Measurements from ENCODE around the gene SLC13A4.

SLC13A4 gene

DNA sequence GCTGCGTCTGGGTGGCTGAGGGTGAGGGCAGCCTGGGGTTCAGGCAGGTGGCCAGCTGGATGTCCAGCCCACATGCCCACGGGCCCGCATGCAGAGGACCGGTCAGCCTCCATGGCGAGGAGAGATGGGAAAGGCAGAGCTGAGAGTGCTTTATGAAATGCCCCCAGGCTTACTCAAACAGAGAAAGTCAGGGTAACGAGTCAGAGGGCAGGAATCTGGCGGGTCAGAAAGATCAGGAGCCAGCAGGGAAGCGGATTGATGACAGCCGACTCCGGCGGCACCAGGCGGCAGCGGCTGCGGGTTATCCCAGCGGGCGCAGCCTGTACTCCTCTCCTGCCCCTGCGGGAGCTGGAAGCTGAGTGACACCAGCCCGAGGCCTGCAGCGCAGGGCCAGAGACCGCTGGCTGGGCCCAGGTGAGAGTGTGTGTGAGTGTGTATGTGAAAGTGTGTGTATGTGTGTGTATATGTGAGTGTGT lies 13.4 kb downstream of the SLC13A4 start:
- H3K4me3 ChIP-seq (ENCODE audit: low read depth, low read length): no peak overlapping the region
- no peaks in the 10 kb centered on the region; the same call in none of the 2 replicates for H3K4me1 ChIP-seq
- no peaks in the 10 kb centered on the region for H3K9me3 ChIP-seq
- no peaks in the 10 kb centered on the region for H3K36me3 ChIP-seq
- no peaks in the 10 kb centered on the region for H3K27me3 ChIP-seq
- TF ChIP-seq, protein P1, sequence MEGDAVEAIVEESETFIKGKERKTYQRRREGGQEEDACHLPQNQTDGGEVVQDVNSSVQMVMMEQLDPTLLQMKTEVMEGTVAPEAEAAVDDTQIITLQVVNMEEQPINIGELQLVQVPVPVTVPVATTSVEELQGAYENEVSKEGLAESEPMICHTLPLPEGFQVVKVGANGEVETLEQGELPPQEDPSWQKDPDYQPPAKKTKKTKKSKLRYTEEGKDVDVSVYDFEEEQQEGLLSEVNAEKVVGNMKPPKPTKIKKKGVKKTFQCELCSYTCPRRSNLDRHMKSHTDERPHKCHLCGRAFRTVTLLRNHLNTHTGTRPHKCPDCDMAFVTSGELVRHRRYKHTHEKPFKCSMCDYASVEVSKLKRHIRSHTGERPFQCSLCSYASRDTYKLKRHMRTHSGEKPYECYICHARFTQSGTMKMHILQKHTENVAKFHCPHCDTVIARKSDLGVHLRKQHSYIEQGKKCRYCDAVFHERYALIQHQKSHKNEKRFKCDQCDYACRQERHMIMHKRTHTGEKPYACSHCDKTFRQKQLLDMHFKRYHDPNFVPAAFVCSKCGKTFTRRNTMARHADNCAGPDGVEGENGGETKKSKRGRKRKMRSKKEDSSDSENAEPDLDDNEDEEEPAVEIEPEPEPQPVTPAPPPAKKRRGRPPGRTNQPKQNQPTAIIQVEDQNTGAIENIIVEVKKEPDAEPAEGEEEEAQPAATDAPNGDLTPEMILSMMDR (IDR thresholded peaks at IDR 0.05; ENCODE audit: low read depth, low read length): no peak
- DNase-seq: peak; percentile 41

- no peak overlapping the region for H3K4me3 ChIP-seq (ENCODE audit: low read depth, low read length)
- TF ChIP-seq, protein P1 (IDR thresholded peaks at IDR 0.05; ENCODE audit: low read depth, low read length): no peak
Observed at GRCh38 chr7:135713836-135714470, 14.0 kb downstream of the SLC13A4 start.

DNA sequence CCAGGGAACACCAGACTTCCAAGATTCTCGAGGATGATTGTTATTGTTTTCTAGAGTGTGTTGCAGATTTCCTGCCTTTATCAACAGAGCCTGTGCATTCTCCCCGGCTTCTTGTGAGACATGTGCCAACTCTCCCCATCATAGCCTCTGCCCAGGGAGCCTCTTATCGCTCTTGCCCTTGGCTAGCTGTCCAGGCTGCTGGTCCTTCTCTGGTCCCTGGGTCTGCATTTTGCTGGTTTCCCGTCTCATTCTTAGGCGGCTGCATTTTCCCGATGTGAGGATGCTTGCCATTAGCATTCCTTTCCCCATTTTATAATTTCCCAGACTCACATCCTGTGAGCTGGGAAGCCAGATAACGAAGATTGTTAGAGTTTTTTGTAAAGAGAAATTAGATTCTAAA lies 15.2 kb downstream of the SLC13A4 start:
- no peak for DNase-seq
- Histone ChIP-seq H3K36me3 (no peaks in the 10 kb centered on the region), H3K4me1 (no peaks in the 10 kb centered on the region; the same call in none of the 2 replicates), H3K27me3 (no peaks in the 10 kb centered on the region), H3K4me3 (ENCODE audit: low read depth, low read length) (no peak overlapping the region; the same call in 1 of the 2 replicates), H3K9me3 (no peaks in the 10 kb centered on the region)
- TF ChIP-seq, protein P1 (IDR thresholded peaks at IDR 0.05; ENCODE audit: low read depth, low read length): no peak

More at GRCh38 chr7:135713836-135714470, 14.0 kb downstream of the SLC13A4 start:
- H3K36me3 ChIP-seq: no peaks in the 10 kb centered on the region
- no peaks in the 10 kb centered on the region for H3K9me3 ChIP-seq
- no peaks in the 10 kb centered on the region; the same call in none of the 2 replicates for H3K4me1 ChIP-seq
- no peaks in the 10 kb centered on the region for H3K27me3 ChIP-seq
- DNase-seq: no peak

DNA sequence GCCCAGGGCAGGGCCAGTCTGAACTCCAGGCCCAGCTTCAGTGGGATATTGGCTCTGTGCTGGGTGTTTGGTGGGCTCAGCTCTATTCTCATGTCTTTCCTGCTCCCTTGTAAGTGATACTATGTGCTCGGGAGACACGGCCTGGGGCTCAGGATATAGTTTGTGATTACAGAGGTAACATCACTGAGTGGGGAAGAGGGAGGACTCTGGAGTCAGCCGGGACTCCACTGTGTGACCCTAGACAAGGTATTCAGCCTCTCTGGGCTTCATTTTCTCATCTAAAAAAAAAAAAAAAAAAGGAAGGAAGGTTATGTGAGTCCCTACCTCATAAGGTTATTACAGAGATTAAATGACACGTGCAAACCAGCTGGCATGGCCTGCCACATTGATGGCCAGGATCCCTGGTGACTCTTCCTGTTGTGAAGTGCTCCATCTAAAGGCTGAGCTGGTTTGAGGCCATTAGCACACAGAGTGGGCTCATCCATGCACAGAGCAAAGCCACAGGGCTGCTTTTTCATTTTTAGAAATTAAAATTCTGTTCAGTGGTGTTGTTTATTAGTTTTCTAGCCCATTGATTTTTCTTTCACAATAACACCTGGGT lies 15.7 kb downstream of the SLC13A4 start:
- DNase-seq: peak; percentile 50
- no peaks in the 10 kb centered on the region for H3K27me3 ChIP-seq
- H3K36me3 ChIP-seq: no peaks in the 10 kb centered on the region
- H3K4me1 ChIP-seq: no peaks in the 10 kb centered on the region; the same call in none of the 2 replicates
- no peak overlapping the region for H3K4me3 ChIP-seq (ENCODE audit: low read depth, low read length)
- TF ChIP-seq, protein P1 (IDR thresholded peaks at IDR 0.05; ENCODE audit: low read depth, low read length): peak; percentile 17; the same call in 1 of the 2 replicates
- H3K9me3 ChIP-seq: no peaks in the 10 kb centered on the region

DNA sequence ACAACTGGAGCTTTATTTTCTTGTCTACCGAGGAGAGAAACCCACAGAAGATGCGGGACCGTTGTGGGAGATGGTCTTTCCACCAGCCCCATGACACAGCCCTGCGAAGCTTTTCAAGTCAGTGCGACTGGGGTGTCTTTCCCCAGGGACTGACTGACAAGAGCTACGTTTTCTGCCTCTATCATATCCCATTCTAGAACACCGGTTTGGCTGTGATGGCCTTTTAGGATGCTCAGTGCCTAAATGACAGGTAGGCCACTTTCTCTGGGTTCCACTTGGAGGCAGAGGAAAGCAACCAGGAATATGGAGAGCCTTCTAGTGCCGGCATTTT lies 16.9 kb downstream of the SLC13A4 start:
- Histone ChIP-seq H3K36me3 (no peaks in the 10 kb centered on the region), H3K27me3 (no peaks in the 10 kb centered on the region), H3K9me3 (no peaks in the 10 kb centered on the region), H3K4me1 (no peaks in the 10 kb centered on the region; the same call in 1 of the 2 replicates), H3K4me3 (ENCODE audit: low read depth, low read length) (no peak overlapping the region)
- DNase-seq: no peak
- TF ChIP-seq, protein P1 (IDR thresholded peaks at IDR 0.05; ENCODE audit: low read depth, low read length): no peak
